Sigmoid colon (tissue), 4 donors: ENCODE measurements around the gene CYS1.
"Not testable (repeated sequence)": the region's sequence is repeated elsewhere in the genome, so short reads cannot be mapped to it uniquely, and the experiment has no call there.

Experiments used
- POLR2AphosphoS5 ChIP-seq, 4 donors: sonication (generic); formaldehyde crosslinking; IDR thresholded peaks; one replicate each; pipeline ENCODE4 v1.6.1; 2017; ENCODE audit warnings: antibody characterized with exemption in 4 of 4
- TF ChIP-seq, protein P1 (sequence below), 4 experiments: fragments of 450-650 bp in 3 of 4; fragments of 200-600 bp in 1 of 4; IDR thresholded peaks; one replicate each; pipeline ENCODE4 v1.5.1; 2016 to 2019; ENCODE audit warnings: antibody characterized with exemption in 4 of 4, mild to moderate bottlenecking in 3 of 4, moderate library complexity in 2 of 4

GRCh38 chr2:10011606-10012325, 68.4 kb downstream of the CYS1 start:
- TF ChIP-seq, protein P1, sequence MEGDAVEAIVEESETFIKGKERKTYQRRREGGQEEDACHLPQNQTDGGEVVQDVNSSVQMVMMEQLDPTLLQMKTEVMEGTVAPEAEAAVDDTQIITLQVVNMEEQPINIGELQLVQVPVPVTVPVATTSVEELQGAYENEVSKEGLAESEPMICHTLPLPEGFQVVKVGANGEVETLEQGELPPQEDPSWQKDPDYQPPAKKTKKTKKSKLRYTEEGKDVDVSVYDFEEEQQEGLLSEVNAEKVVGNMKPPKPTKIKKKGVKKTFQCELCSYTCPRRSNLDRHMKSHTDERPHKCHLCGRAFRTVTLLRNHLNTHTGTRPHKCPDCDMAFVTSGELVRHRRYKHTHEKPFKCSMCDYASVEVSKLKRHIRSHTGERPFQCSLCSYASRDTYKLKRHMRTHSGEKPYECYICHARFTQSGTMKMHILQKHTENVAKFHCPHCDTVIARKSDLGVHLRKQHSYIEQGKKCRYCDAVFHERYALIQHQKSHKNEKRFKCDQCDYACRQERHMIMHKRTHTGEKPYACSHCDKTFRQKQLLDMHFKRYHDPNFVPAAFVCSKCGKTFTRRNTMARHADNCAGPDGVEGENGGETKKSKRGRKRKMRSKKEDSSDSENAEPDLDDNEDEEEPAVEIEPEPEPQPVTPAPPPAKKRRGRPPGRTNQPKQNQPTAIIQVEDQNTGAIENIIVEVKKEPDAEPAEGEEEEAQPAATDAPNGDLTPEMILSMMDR (IDR thresholded peaks at IDR 0.05): not testable (repeated sequence)
- TF ChIP-seq POLR2AphosphoS5 (IDR thresholded peaks at IDR 0.05): not testable (repeated sequence)
